GM12878 (cell line): ENCODE data around the gene RTN4RL1. TPM values are rescaled to one million over a fixed set of nuclear protein-coding genes. Genes with fewer than 3 reads are reported as not detected.

Experiments used
- ATAC-seq: fragments of 200-7000 bp; cut with Tn5 transposase; 3 replicates; pipeline ENCODE4 v1.9.1; 2020; ENCODE audit warnings: mild to moderate bottlenecking, moderate library complexity
- BruUV-seq: library from RNA; stranded (reverse); fragments of 400-500 nt; replicated peaks from 2 replicates; lab custom pipeline; 2021; lab: Mats Ljungman, UMichigan
- CTCF ChIA-PET: fragments of 300-600 bp; sonication (Branson Sonifier 250); formaldehyde crosslinking; extraction: SDS; loops from one replicate; lab custom pipeline; 2021; ENCODE audit warnings: inconsistent platforms; lab: Yijun Ruan, JAX
- POLR2A ChIA-PET: fragments of 350-600 bp; formaldehyde crosslinking; extraction: SDS; loops from one replicate; lab custom pipeline; 2021; ENCODE audit warnings: inconsistent platforms; lab: Charles Lee
- RAD21 ChIA-PET: fragments of 300-600 bp; sonication (Branson Sonifier 250); formaldehyde crosslinking; loops from one replicate; lab custom pipeline; 2023; ENCODE audit warnings: antibody characterized with exemption; ENCODE audit not compliant: unreplicated experiment; lab: Charles Lee
- SMC1A ChIA-PET: fragments of 300-600 bp; sonication (Branson Sonifier 250); formaldehyde crosslinking; loops from one replicate; lab custom pipeline; 2023; ENCODE audit not compliant: unreplicated experiment, uncharacterized antibody; lab: Charles Lee
- DNase-seq: peaks from one replicate; pipeline ENCODE4 v3.0.0-alpha.2; 2011; ENCODE audit warnings: low read depth, low spot score
- FAIRE-seq: peaks from 3 replicates; lab custom pipeline; 2011; peaks lifted over from hg19 to GRCh38; lab: Jason Lieb, UNC
- H2AFZ ChIP-seq: 2 replicates; pipeline ENCODE4 v1.6.0; 2011; ENCODE audit warnings: low read depth, low read length, control low read depth; ENCODE audit not compliant: control insufficient read depth
- H3K27ac ChIP-seq: 2 replicates; pipeline ENCODE4 v1.5.1; 2011; ENCODE audit warnings: control low read depth; ENCODE audit not compliant: control insufficient read depth, insufficient read depth
- H3K27me3 ChIP-seq, 2 experiments: replicated peaks in 1 of 2; 2 replicates each; pipeline versions ENCODE4 v1.6.0 to v1.6.1; 2011; ENCODE audit warnings: low read length in 1 of 2; ENCODE audit not compliant: control insufficient read depth in 2 of 2, insufficient read depth in 2 of 2
- H3K36me3 ChIP-seq, 2 experiments: 2 replicates each; pipeline ENCODE4 v1.5.1; 2011; ENCODE audit warnings: low read length in 1 of 2; ENCODE audit not compliant: control insufficient read depth in 2 of 2, insufficient read depth in 2 of 2
- H3K4me1 ChIP-seq: 2 replicates; pipeline ENCODE4 v1.6.1; 2011; ENCODE audit warnings: mild to moderate bottlenecking, low read length, moderate library complexity, mixed read lengths; ENCODE audit not compliant: control insufficient read depth, insufficient read depth
- H3K4me2 ChIP-seq: 2 replicates; pipeline ENCODE4 v1.6.0; 2011; ENCODE audit warnings: control low read depth; ENCODE audit not compliant: control insufficient read depth, insufficient read depth
- H3K4me3 ChIP-seq: fragments of 200-600 bp; sonication (generic); 2 replicates; pipeline ENCODE4 v1.5.1; 2016
- H3K79me2 ChIP-seq: 2 replicates; pipeline ENCODE4 v1.6.0; 2011; ENCODE audit warnings: low read length; ENCODE audit not compliant: control insufficient read depth, insufficient read depth
- H3K9ac ChIP-seq: 2 replicates; pipeline ENCODE4 v1.8.0; 2011; ENCODE audit warnings: low read length, control low read depth, mixed read lengths; ENCODE audit not compliant: control insufficient read depth, insufficient read depth
- H3K9me3 ChIP-seq: replicated peaks from 3 replicates; pipeline ENCODE4 v1.5.1; 2011; ENCODE audit warnings: mild to moderate bottlenecking, low read length; ENCODE audit not compliant: control insufficient read depth, insufficient read depth
- H4K20me1 ChIP-seq: 2 replicates; pipeline ENCODE4 v1.6.0; 2011; ENCODE audit not compliant: control insufficient read depth, insufficient read depth
- ASH2L ChIP-seq: fragments of 300-600, 200-600 bp; sonication (generic); IDR thresholded peaks from 2 replicates; pipeline ENCODE4 v1.6.1; 2017; ENCODE audit warnings: low read depth, mild to moderate bottlenecking, borderline replicate concordance
- ATF7 ChIP-seq: fragments of 450-650 bp; IDR thresholded peaks from 2 replicates; pipeline ENCODE4 v1.6.1; 2016; ENCODE audit warnings: low read depth, mild to moderate bottlenecking
- BCL3 ChIP-seq: IDR thresholded peaks from 2 replicates; pipeline ENCODE4 v1.6.1; 2011; ENCODE audit warnings: borderline replicate concordance, low read depth, mild to moderate bottlenecking, moderate library complexity, low read length; ENCODE audit not compliant: insufficient read depth, poor library complexity, severe bottlenecking
- BMI1 ChIP-seq: fragments of 450-650 bp; IDR thresholded peaks from 2 replicates; pipeline ENCODE4 v1.6.1; 2016; ENCODE audit warnings: mild to moderate bottlenecking, moderate library complexity, borderline replicate concordance
- BRCA1 ChIP-seq: IDR thresholded peaks from 2 replicates; pipeline ENCODE4 v1.6.1; 2011; ENCODE audit warnings: low read depth, low read length, improper control_type of control experiment
- CHD2 ChIP-seq: IDR thresholded peaks from 2 replicates; pipeline ENCODE4 v1.6.1; 2011; ENCODE audit warnings: low read depth, low read length, improper control_type of control experiment, borderline replicate concordance
- ESRRA ChIP-seq: IDR thresholded peaks from 2 replicates; pipeline ENCODE4 v1.6.1; 2012; ENCODE audit warnings: mild to moderate bottlenecking, low read length, improper control_type of control experiment
- ETV6 ChIP-seq, 2 experiments: fragments of 450-650 bp in 1 of 2; IDR thresholded peaks in 1 of 2; conservative IDR thresholded peaks in 1 of 2; 2 replicates each; pipeline ENCODE4 v1.6.1; 2014; ENCODE audit warnings: antibody characterized with exemption in 1 of 2, borderline replicate concordance in 1 of 2, low read depth in 1 of 2, mild to moderate bottlenecking in 1 of 2, moderate library complexity in 1 of 2
- IKZF1 ChIP-seq: fragments of 450-650 bp; conservative IDR thresholded peaks from 2 replicates; pipeline ENCODE4 v1.6.1; 2017; ENCODE audit warnings: antibody characterized with exemption, mild to moderate bottlenecking
- MYB ChIP-seq: fragments of 150-350 bp; IDR thresholded peaks from 2 replicates; pipeline ENCODE4 v1.6.1; 2014; ENCODE audit warnings: mild to moderate bottlenecking, low read depth, low read length, borderline replicate concordance
- NFIC ChIP-seq: IDR thresholded peaks from 2 replicates; pipeline ENCODE4 v1.6.1; 2012; ENCODE audit warnings: low read depth, mild to moderate bottlenecking, inconsistent platforms, low read length, moderate library complexity
- RAD51 ChIP-seq: fragments of 450-650 bp; IDR thresholded peaks from 2 replicates; pipeline ENCODE4 v1.6.1; 2016; ENCODE audit warnings: moderate library complexity, mild to moderate bottlenecking, inconsistent platforms
- RBBP5 ChIP-seq: fragments of 200-600 bp; sonication (generic); conservative IDR thresholded peaks from 2 replicates; pipeline ENCODE4 v1.6.1; 2016
- SMARCA5 ChIP-seq: fragments of 450-650 bp; IDR thresholded peaks from 2 replicates; pipeline ENCODE4 v1.6.1; 2017; ENCODE audit warnings: mild to moderate bottlenecking
- STAT3 ChIP-seq: IDR thresholded peaks from 2 replicates; pipeline ENCODE4 v1.6.1; 2011; ENCODE audit warnings: low read depth, low read length, improper control_type of control experiment
- ZNF384 ChIP-seq: IDR thresholded peaks from 2 replicates; pipeline ENCODE4 v1.6.1; 2012; ENCODE audit warnings: low read depth, mild to moderate bottlenecking, low read length, improper control_type of control experiment, borderline replicate concordance
- ZZZ3 ChIP-seq: IDR thresholded peaks from 2 replicates; pipeline ENCODE4 v1.6.1; 2011; ENCODE audit warnings: low read depth; ENCODE audit not compliant: control insufficient read depth, insufficient read length
- WGBS: methylation state at CpG from one replicate; pipeline ENCODE4 v1.1.6; 2016; ENCODE audit warnings: low lambda C conversion rate; ENCODE audit not compliant: insufficient replicate concordance, insufficient coverage; ENCODE audit errors: missing lambda C conversion rate; 5-methylcytosine and 5-hydroxymethylcytosine counted together
- in situ Hi-C: fragments of 300-500 bp; cut with MboI; formaldehyde crosslinking; loops from 9 replicates; pipeline ENCODE4 v1.14.3; 2018; ENCODE audit warnings: mixed read lengths
- intact Hi-C: fragments of 100-400 bp; cut with micrococcal nuclease; formaldehyde crosslinking; loops from one replicate; pipeline ENCODE4 v1.14.2; 2022; ENCODE audit not compliant: unreplicated experiment
- polyA plus RNA-seq, 11 experiments: library from polyadenylated mRNA; depleted of rRNA in 4 of 11; unstranded in 6 of 11; stranded (reverse) in 5 of 11; fragments of >200 nt; fragmentation: Nextera tagmentation in 4 of 11; fragmentation: Illumina TruSeq in 1 of 11; extraction: Ambion mirVana in 4 of 11; extraction: Trizol in 1 of 11; gene quantifications; 1 replicate in 1 of 11; 2 replicates in 10 of 11; pipeline versions ENCODE4 v1.2.1 to v1.2.3, GENCODE V29; 2011 to 2016; ENCODE audit warnings: inconsistent platforms in 2 of 11, missing spikeins in 2 of 11, low read depth in 1 of 11
- total RNA-seq, 4 experiments: library from RNA; depleted of rRNA in 3 of 4; stranded (reverse); fragments of >200 nt in 3 of 4; fragmentation: Illumina TruSeq in 1 of 4; extraction: Trizol in 1 of 4; gene quantifications; 2 replicates each; pipeline versions ENCODE4 v1.2.1 to v1.2.3, GENCODE V29; 2013 to 2021

RTN4RL1 gene
- total and polyA plus RNA-seq, 10 of the 15 experiments (the other 5 are each of a cell fraction or from before 2014, with no cell fraction given) = 0.08 to 0.11 (median 0.10) TPM; not detected in 7

- no peaks in the 10 kb centered on the region; the same call in 2 of the 3 replicates for H3K9me3 ChIP-seq
- BruUV-seq = no TSS peak
- TF ChIP-seq ATF7 (no peak), SMARCA5 (no peak), RBBP5 (no peak), ESRRA (no peak), ZZZ3 (no peak), NFIC (no peak), ZNF384 (no peak), MYB (no peak), RAD51 (no peak), CHD2 (no peak), ETV6 (conservative IDR thresholded peaks at IDR 0.05 in 1 of 2, IDR thresholded peaks at IDR 0.05 in 1 of 2; ENCODE audit: borderline replicate concordance in 1 of 2, low read depth in 1 of 2) (no peak), BMI1 (no peak), IKZF1 (no peak), STAT3 (no peak), ASH2L (no peak), BCL3 (no peak), BRCA1 (no peak)
- ATAC-seq = no peak
- ChIA-PET POLR2A (no interaction called here), RAD21 (interaction anchor here (1.2 to 1.4 kb wide), 2 partner anchors 10 to 19 kb away, joined by 3 read pairs; no protein-coding TSS in a partner anchor), CTCF (interaction anchor here (0.6 to 1.2 kb wide), 2 partner anchors 39 to 351 kb away, joined by 3 read pairs; no protein-coding TSS in a partner anchor), SMC1A (no interaction called here)
- no peak overlapping the region for H2AFZ ChIP-seq
- no peak overlapping the region for H3K27ac ChIP-seq
- peaks cover 11 to 12% of the 10 kb centered on the region in 2 experiments for H3K27me3 ChIP-seq
- no peak overlapping the region for H3K9ac ChIP-seq
- DNase-seq = no peak
- FAIRE-seq = no peak
- in situ Hi-C loops = loop anchor here (25.0 kb wide), 1 partner anchor 107 kb away; no protein-coding TSS in a partner anchor
- intact Hi-C loops = no loop called here
- no peaks in the 10 kb centered on the region for H3K79me2 ChIP-seq
- H3K4me3 ChIP-seq = no peak overlapping the region
- H3K4me2 ChIP-seq = no peak overlapping the region
- H3K4me1 ChIP-seq = peaks cover 14% of the 10 kb centered on the region
- H3K36me3 ChIP-seq = no peaks in the 10 kb centered on the region
- WGBS = 56% methylated on average over 20 of the region's 24 CpGs
- H4K20me1 ChIP-seq = no peaks in the 10 kb centered on the region
These were observed 6.2 kb downstream of the RTN4RL1 start for GRCh38 chr17:2018716-2019510.
